HG03159 (cell line): ENCODE measurements around the gene NSD1.

ENCODE experiments used
- ATAC-seq: cut with Tn5 transposase; IDR thresholded peaks from one replicate; pipeline ENCODE4 v1.9.1; 2021; ENCODE audit warnings: mild to moderate bottlenecking, moderate library complexity; ENCODE audit not compliant: unreplicated experiment

NSD1 gene

GRCh38 chr5:177343777-177344176 lies 210.2 kb downstream of the NSD1 start:
- no peak for ATAC-seq

DNA sequence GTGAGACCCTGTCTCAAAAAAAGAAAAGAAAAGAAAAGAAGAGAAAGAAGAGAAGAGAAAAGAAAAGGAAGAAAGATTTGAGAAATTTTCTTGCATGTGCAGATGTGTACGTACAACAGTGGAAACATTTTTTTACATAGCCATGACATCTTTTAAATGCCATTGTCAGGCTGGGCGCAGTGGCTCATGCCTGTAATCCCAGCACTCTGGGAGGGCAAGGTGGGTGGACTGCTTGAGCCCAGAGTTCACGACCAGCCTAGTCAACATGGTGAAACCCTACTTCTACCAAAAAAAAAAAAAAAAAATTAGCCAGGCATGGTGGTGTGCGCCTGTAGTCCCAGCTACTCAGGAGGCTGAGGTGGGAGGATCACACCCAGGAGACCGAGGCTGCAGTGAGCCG lies 211.3 kb downstream of the NSD1 start:
- no peak for ATAC-seq

GRCh38 chr5:177346820-177347219 lies 213.2 kb downstream of the NSD1 start:
- ATAC-seq: no peak

DNA sequence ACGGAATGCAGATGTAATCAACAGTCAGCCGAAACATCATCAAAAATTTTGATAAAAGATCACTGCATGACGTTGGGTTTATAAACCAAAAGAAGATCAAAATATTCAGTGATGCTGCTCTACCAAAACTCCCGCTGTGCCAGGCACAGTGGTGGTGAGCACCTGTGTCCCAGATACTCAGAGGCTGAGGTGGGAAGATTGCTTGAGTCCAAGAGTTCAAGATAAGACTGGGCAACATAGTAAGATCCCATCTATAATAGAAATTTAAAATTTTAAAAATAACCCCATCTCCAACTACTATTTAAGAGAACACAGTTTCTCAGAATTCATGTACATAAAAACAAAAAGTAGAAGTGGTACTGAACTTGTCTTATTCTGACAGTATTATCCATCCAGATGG lies 214.1 kb downstream of the NSD1 start:
- no peak for ATAC-seq

- no peak for ATAC-seq
These were observed 215.7 kb downstream of the NSD1 start for GRCh38 chr5:177349362-177349647.

- ATAC-seq: no peak
These were observed 216.2 kb downstream of the NSD1 start for GRCh38 chr5:177349762-177350161.
